NCI-H345 treated with DMSO at 0.1 percent for 48 hours (cell line): Measurements from ENCODE around the gene CEP83.

ENCODE experiments used
- DNase-seq: peaks from one replicate; lab custom pipeline; 2025; ENCODE audit not compliant: unreplicated experiment; lab: John Stamatoyannopoulos, UW

Gene CEP83

GRCh38 chr12:94271351-94271750 lies 188.3 kb downstream of the CEP83 start:
- DNase-seq, result no peak

- DNase-seq, result no peak
These were observed 190.2 kb downstream of the CEP83 start for GRCh38 chr12:94269316-94269999.

- no peak for DNase-seq
These were observed 191.7 kb downstream of the CEP83 start for GRCh38 chr12:94267921-94268471.

GRCh38 chr12:94267537-94267872 lies 192.2 kb downstream of the CEP83 start:
- no peak for DNase-seq

- DNase-seq, result no peak
These were observed 192.7 kb downstream of the CEP83 start for GRCh38 chr12:94266796-94267536.

- no peak for DNase-seq
These were observed 193.5 kb downstream of the CEP83 start for GRCh38 chr12:94265966-94266745.

- no peak for DNase-seq
These were observed 194.1 kb downstream of the CEP83 start for GRCh38 chr12:94265539-94265938.

GRCh38 chr12:94264736-94265485 lies 194.8 kb downstream of the CEP83 start:
- DNase-seq, result no peak

GRCh38 chr12:94263905-94264561 lies 195.6 kb downstream of the CEP83 start:
- DNase-seq, result no peak

- DNase-seq, result no peak
These were observed 196.5 kb downstream of the CEP83 start for GRCh38 chr12:94263011-94263811.

GRCh38 chr12:94262228-94263010 lies 197.2 kb downstream of the CEP83 start:
- no peak for DNase-seq

- DNase-seq, result no peak
These were observed 197.9 kb downstream of the CEP83 start for GRCh38 chr12:94261786-94262185.

- DNase-seq, result no peak
These were observed 198.5 kb downstream of the CEP83 start for GRCh38 chr12:94261119-94261518.

- DNase-seq, result no peak
These were observed 198.9 kb downstream of the CEP83 start for GRCh38 chr12:94260717-94261116.

GRCh38 chr12:94260017-94260416 lies 199.7 kb downstream of the CEP83 start:
- DNase-seq, result no peak

- DNase-seq, result no peak
These were observed 201.1 kb downstream of the CEP83 start for GRCh38 chr12:94258593-94258992.
